GM18508 (cell line): ENCODE measurements around the gene CCDC85B.

Experiments used
- ATAC-seq: cut with Tn5 transposase; IDR thresholded peaks from one replicate; pipeline ENCODE4 v1.9.1; 2021; ENCODE audit warnings: moderate number of reproducible peaks; ENCODE audit not compliant: insufficient read depth, unreplicated experiment

Gene CCDC85B

DNA sequence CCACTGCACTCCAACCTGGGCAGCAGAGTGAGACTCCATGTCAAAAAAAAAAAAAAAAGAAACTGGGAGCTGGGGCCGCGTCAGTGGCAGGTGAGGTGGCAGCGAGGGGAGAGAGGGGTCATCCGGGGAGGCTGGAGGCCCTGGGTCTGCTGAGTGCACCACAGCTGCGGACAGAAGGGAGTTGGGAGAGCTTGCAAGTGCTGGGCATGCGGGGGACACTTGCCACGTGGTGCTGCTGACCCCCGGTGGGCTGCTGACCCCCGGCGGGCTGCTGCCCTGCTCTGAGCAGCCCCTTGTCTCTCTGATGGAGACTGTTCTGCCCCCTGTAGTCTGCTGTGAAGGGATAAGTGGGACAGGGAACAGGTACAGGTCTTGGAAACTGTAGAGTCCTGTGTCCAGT lies 31.4 kb downstream of the CCDC85B start:
- ATAC-seq = no peak

DNA sequence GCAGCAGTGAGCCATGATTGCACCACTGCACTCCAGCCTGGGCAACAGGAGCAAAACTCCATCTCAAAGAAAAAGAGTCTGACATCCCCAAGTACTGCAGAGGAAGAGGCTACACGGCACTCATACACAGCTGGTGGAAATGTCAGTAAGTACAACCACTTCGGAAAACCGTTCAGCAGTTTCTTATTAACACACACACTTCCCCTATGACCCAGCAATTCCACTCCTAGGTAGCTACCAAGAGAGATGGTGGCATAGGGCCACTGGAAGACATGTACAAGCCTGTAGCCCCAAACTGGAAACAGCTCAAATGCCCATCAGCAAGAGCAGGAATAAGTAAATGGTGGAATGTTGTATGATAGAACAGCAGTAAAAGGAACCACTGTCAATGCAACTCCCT lies 32.1 kb downstream of the CCDC85B start:
- no peak for ATAC-seq

DNA sequence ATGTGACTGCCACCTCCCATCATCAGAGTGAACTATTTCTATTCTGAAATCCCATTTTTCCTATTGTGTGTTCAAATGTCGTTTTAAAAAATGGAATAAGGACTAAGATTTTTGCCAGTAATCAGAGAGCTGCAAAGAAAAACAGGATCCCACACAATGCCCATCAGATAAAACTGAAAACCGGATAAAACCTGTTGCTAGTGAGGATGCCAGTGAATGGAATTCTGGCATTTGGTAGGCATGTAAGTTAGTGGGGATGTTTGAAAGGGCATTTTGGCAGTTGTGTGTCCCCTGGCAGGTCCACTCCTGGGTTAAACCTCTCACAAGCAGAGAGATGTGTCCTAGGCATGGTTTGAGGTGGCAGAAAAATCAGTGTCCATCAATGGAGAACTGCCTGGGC lies 34.9 kb downstream of the CCDC85B start:
- ATAC-seq = no peak

DNA sequence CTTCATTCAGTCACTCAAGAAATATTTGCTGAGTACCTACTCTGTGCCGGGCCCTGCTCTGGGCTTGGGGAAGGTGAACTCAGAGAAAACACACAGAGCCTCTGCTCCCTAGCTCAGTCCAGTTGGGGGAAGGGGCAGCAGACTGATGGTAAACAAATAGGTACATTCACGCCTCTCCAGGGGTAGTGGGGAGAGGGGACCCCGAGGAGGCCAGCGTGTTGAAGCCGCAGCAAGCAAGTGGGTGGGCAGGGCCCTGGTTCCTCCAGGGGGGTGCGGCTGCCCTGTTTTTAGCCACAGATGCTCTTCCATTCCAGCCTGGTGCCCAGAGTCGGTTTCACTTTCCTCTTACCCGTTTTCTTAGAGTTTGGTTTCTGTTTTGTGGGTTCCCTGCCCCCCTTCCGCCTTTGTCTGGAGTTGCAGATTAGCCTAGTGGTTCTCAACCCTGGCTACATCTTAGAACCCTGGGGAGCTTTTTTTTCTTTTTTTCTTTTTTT lies 37.5 kb downstream of the CCDC85B start:
- no peak for ATAC-seq

DNA sequence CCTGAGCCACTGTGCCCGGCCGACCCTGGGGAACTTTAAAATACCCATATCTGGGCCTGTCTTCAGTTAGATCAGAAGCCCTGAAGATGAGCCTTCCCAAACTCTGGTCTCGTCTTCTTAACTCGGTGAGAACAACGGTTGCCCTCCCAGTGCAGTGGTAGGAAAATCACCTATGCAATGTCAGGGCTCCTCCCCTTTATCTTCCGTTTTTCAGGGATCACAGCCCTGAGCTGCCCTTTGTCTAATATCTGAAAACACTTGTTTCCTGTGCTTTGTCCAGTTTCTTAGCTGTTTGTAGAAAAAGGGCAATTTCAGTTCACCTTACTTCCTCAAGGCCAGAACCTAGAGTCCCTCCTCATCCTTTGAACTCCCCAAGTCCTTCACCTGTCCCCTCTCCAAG lies 38.2 kb downstream of the CCDC85B start:
- ATAC-seq = no peak

DNA sequence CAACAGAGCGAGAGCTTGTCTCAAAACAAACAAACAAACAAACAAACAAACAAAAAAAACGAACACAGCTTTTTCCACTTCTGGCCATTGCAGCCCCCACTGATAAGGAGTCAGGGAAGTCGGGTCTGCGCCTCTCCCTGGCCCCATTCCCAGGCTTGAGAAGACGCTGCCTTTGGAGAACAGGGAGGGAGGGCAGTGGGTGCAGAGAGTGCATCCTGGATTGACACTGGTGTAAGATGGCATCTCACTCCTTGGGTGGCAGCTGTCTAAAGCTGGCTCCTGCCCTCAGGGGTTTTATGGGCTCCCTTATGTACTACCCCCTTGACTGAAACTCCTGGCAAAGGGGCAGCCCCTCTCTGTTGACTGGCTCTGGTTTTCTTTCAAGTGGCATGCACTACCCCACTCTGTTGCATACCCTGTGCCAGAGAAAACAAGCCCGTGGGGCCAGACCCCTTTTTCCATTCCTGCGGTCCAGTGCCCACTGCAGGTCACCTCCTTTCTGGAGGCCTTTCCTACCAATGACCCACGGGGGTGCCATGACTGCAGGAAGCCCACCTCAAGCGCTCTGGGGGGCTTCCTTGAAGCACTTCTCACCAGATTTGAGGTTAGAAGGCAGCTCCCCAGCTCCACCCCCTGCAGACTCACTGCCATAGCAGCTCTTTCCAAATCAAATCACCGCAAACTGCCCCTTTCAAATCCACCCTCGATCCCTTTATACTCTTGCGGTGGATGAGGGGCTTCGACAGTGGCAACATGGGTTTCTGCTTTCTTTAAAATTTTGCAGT lies 41.5 kb downstream of the CCDC85B start:
- no peak for ATAC-seq

DNA sequence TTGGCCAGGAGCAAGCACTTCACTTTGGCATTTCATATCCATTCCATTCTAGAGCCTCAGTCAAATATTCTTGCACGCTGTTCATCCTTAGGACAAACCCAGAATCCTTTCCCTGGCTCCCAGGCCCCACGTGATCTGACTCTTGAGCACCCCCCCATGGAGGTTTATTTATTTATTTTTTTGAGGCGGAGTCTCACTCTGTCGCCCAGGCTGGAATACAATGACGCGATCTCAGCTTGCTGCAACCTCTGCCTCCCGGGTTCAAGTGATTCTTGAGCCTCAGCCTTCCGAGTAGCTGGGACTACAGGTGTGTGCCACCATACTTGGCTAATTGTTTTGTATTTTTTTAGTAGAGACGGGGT lies 42.1 kb downstream of the CCDC85B start:
- no peak for ATAC-seq

DNA sequence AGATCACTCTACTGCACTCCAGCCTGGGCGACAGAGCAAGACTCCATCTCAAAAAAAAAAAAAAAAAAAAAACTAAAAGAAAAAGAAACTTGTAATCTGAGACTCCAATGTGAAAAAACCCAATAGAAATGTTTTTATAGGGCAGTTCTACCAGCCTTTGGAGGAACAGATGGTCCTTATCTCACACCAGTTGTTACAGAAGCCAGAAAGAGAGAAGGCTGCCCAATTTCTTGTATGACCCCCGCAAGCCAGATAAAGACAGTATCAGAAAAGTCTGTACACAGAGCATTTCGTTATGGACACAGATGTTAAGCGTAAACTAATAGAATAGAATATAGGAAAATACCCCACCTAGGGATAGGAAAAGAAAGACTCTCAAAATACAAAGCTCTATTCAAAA lies 43.5 kb downstream of the CCDC85B start:
- no peak for ATAC-seq

DNA sequence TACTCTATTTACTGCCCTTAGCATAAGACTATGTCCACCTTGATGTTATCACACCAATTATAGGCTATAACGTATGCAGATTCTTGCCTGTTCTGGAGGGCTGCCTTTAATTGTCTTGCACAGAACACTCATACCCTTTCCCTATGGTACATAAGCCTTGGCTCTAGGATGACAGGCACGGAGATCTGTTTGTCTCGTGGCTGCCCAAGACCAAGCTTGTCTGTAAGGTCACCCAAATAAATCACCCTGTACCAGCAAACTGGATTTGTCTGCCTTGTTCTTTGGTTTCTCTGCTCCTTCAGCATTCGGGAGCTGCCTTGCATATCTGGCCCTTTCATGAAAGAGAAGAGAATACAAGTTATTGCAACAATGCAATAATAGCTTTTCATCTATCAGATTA lies 47.3 kb downstream of the CCDC85B start:
- ATAC-seq = no peak
